Astrocyte (in vitro differentiated cells and primary cell): ENCODE data around the gene SCFD1. TPM values are rescaled to one million over a fixed set of nuclear protein-coding genes. Genes with fewer than 3 reads are reported as not detected.

ENCODE experiments used
- DNase-seq: peaks from one replicate; pipeline ENCODE4 v3.0.0-alpha.2; 2010; ENCODE audit warnings: low read depth
- FAIRE-seq: peaks from 2 replicates; lab custom pipeline; 2011; peaks lifted over from hg19 to GRCh38; lab: Jason Lieb, UNC
- H2AFZ ChIP-seq: 2 replicates; pipeline ENCODE4 v1.6.0; 2012; ENCODE audit warnings: low read depth, low read length, inconsistent platforms
- H3K27ac ChIP-seq: 2 replicates; pipeline ENCODE4 v1.5.1; 2011; ENCODE audit warnings: low read depth, low read length, inconsistent platforms
- H3K27me3 ChIP-seq: 2 replicates; pipeline ENCODE4 v1.6.0; 2011; ENCODE audit warnings: low read length, inconsistent platforms; ENCODE audit not compliant: insufficient read depth
- H3K36me3 ChIP-seq: 2 replicates; pipeline ENCODE4 v1.5.1; 2011; ENCODE audit warnings: low read length, inconsistent platforms; ENCODE audit not compliant: insufficient read depth
- H3K4me1 ChIP-seq: 2 replicates; pipeline ENCODE4 v1.5.1; 2011; ENCODE audit warnings: low read length, inconsistent platforms; ENCODE audit not compliant: insufficient read depth
- H3K4me2 ChIP-seq: 2 replicates; pipeline ENCODE4 v1.6.0; 2012; ENCODE audit warnings: low read length, inconsistent platforms
- H3K4me3 ChIP-seq: 2 replicates; pipeline ENCODE4 v1.5.1; 2011; ENCODE audit warnings: low read depth, mild to moderate bottlenecking, low read length, inconsistent platforms; ENCODE audit not compliant: insufficient read depth
- H3K79me2 ChIP-seq: 2 replicates; pipeline ENCODE4 v1.6.0; 2012; ENCODE audit warnings: mild to moderate bottlenecking, low read length, inconsistent platforms; ENCODE audit not compliant: insufficient read depth
- H3K9ac ChIP-seq: 2 replicates; pipeline ENCODE4 v1.6.0; 2012; ENCODE audit warnings: mild to moderate bottlenecking, low read length, inconsistent platforms
- H3K9me3 ChIP-seq: 2 replicates; pipeline ENCODE4 v1.5.1; 2012; ENCODE audit warnings: low read depth, mild to moderate bottlenecking, low read length, inconsistent platforms; ENCODE audit not compliant: insufficient read depth
- H4K20me1 ChIP-seq: 2 replicates; pipeline ENCODE4 v1.6.0; 2012; ENCODE audit warnings: low read length, inconsistent platforms; ENCODE audit not compliant: insufficient read depth
- H3K27ac Mint-ChIP-seq: one replicate; pipeline ENCODE4 v1.8.0; 2021; ENCODE audit warnings: mild to moderate bottlenecking, mixed read lengths; ENCODE audit not compliant: unreplicated experiment
- H3K27me3 Mint-ChIP-seq: one replicate; pipeline ENCODE4 v1.8.0; 2021; ENCODE audit warnings: low read depth, mixed read lengths; ENCODE audit not compliant: unreplicated experiment
- H3K36me3 Mint-ChIP-seq: one replicate; pipeline ENCODE4 v1.8.0; 2021; ENCODE audit warnings: low read depth, mixed read lengths; ENCODE audit not compliant: unreplicated experiment
- H3K4me1 Mint-ChIP-seq: one replicate; pipeline ENCODE4 v1.8.0; 2021; ENCODE audit warnings: low read depth, mixed read lengths; ENCODE audit not compliant: unreplicated experiment
- H3K4me3 Mint-ChIP-seq: one replicate; pipeline ENCODE4 v1.8.0; 2021; ENCODE audit warnings: mild to moderate bottlenecking, moderate library complexity, mixed read lengths; ENCODE audit not compliant: unreplicated experiment
- H3K9me3 Mint-ChIP-seq: one replicate; pipeline ENCODE4 v1.8.0; 2021; ENCODE audit warnings: mild to moderate bottlenecking, mixed read lengths; ENCODE audit not compliant: unreplicated experiment
- total RNA-seq: library from RNA; stranded (reverse); gene quantifications from 2 replicates; pipeline ENCODE4 v1.2.1, GENCODE V29; 2021
- TF ChIP-seq, protein P1 (sequence below): IDR thresholded peaks from 2 replicates; pipeline ENCODE4 v1.5.1; 2011; ENCODE audit warnings: low read depth, mild to moderate bottlenecking, inconsistent platforms, low read length, moderate library complexity; ENCODE audit not compliant: insufficient read depth

SCFD1 gene
- total RNA-seq, 1 donor from 2014 or later, result 82.2 TPM

DNA sequence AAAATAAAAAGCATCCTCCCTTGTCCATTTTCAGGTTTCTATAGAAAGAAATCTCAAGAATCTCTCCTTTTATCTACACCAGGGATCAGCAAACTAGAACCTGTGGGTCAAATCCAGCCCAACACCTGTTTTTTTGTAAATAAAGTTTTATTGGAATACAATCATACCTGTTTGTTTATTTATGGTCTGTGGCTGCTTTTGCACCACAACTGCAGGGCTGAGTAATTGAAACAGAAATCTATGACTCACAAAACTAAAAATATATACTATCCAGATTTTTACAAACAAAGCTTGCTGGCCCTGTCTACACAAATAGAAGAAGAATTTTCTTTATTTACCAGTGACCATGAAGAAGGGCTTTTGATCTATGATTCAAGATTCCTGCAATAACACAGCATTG lies 157.1 kb downstream of the SCFD1 start:
- Histone ChIP-seq H3K79me2 (no peaks in the 10 kb centered on the region), H3K4me3 (no peak overlapping the region), H3K36me3 (no peaks in the 10 kb centered on the region), H3K4me1 (no peaks in the 10 kb centered on the region), H4K20me1 (no peaks in the 10 kb centered on the region), H3K27me3 (no peaks in the 10 kb centered on the region), H3K9ac (no peak overlapping the region), H3K9me3 (no peaks in the 10 kb centered on the region), H3K4me2 (no peak overlapping the region), H3K27ac (no peak overlapping the region), H2AFZ (no peak overlapping the region)
- H3K4me3 Mint-ChIP-seq, result no peak overlapping the region
- H3K9me3 Mint-ChIP-seq, result peaks cover 2% of the 10 kb centered on the region
- H3K4me1 Mint-ChIP-seq, result no peaks in the 10 kb centered on the region
- peaks cover 6% of the 10 kb centered on the region for H3K27me3 Mint-ChIP-seq
- DNase-seq (peak; percentile 23), FAIRE-seq (no peak)
- H3K36me3 Mint-ChIP-seq, result no peaks in the 10 kb centered on the region
- no peak overlapping the region for H3K27ac Mint-ChIP-seq
- TF ChIP-seq, protein P1, sequence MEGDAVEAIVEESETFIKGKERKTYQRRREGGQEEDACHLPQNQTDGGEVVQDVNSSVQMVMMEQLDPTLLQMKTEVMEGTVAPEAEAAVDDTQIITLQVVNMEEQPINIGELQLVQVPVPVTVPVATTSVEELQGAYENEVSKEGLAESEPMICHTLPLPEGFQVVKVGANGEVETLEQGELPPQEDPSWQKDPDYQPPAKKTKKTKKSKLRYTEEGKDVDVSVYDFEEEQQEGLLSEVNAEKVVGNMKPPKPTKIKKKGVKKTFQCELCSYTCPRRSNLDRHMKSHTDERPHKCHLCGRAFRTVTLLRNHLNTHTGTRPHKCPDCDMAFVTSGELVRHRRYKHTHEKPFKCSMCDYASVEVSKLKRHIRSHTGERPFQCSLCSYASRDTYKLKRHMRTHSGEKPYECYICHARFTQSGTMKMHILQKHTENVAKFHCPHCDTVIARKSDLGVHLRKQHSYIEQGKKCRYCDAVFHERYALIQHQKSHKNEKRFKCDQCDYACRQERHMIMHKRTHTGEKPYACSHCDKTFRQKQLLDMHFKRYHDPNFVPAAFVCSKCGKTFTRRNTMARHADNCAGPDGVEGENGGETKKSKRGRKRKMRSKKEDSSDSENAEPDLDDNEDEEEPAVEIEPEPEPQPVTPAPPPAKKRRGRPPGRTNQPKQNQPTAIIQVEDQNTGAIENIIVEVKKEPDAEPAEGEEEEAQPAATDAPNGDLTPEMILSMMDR, result no peak

Other genes with a start within 250 kb of the SCFD1 start
- 22.4 and 22.8 TPM in 2 replicates for gene G2E3, start 63.2 kb upstream of the SCFD1 start, total RNA-seq